Measurements from ENCODE around the gene KIFBP.

- TF ChIP-seq CTCF (IDR thresholded peaks at IDR 0.05) (no peak), POLR2A (IDR thresholded peaks at IDR 0.05) (no peak)
These were observed 54.2 kb downstream of the KIFBP start for GRCh38 chr10:69042838-69043237.

Data from lower leg skin (tissue), 3 donors.